ENCODE measurements around the gene TEX22.

TEX22 gene

DNA sequence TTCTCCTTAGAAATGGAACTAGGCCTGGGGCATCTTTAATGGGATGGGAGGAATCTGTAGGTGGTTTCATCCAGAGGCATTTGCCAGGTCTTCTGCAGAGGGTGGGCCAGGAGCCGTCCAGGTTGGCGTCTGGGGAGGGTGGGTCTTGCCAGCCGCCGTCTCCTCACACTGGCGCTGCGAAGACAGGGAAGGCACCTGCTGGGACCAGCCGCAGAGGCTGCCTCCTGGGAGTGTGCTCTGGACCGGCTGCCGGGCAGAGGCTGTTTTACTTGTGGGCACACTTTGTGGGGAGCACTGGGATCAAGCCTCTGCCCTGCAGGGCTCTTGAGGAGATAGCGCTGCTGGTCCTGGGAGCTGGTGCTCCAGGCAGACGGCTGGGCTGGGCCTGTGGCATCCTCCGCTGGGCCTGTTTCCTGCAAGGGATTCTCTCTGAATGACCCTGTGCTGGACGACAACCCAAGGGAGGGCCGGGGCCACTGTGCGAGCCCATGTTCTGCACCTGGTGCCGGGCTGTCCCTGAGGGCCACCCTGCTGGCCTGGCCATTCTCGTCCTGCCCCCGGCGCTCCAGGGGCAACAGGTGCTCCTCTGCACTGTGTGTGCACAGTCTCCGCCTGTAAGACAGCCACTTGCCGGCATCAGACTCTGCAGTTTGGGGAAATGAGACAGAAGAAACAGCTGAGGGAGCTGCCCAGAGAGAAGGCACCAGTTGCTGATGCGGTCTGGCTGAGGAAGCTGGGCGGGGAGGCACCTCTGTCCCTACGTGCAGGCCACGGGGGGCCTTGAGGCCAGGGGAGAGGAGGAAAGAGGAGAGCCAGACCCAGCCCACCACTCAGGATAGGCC is 10.0 kb upstream of the TEX22 start:
- Mint-ChIP-seq H3K27me3 (ENCODE audit: low read depth, poor library complexity) (no peaks in the 10 kb centered on the region), H3K4me1 (peaks cover 5% of the 10 kb centered on the region), H3K9me3 (no peaks in the 10 kb centered on the region), H3K4me3 (no peak overlapping the region), H3K27ac (no peak overlapping the region), H3K36me3 (ENCODE audit: low read depth) (peaks cover 5% of the 10 kb centered on the region)
- TF ChIP-seq, protein P1, sequence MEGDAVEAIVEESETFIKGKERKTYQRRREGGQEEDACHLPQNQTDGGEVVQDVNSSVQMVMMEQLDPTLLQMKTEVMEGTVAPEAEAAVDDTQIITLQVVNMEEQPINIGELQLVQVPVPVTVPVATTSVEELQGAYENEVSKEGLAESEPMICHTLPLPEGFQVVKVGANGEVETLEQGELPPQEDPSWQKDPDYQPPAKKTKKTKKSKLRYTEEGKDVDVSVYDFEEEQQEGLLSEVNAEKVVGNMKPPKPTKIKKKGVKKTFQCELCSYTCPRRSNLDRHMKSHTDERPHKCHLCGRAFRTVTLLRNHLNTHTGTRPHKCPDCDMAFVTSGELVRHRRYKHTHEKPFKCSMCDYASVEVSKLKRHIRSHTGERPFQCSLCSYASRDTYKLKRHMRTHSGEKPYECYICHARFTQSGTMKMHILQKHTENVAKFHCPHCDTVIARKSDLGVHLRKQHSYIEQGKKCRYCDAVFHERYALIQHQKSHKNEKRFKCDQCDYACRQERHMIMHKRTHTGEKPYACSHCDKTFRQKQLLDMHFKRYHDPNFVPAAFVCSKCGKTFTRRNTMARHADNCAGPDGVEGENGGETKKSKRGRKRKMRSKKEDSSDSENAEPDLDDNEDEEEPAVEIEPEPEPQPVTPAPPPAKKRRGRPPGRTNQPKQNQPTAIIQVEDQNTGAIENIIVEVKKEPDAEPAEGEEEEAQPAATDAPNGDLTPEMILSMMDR (IDR thresholded peaks at IDR 0.05): no peak
- DNase-seq: no peak

DNA sequence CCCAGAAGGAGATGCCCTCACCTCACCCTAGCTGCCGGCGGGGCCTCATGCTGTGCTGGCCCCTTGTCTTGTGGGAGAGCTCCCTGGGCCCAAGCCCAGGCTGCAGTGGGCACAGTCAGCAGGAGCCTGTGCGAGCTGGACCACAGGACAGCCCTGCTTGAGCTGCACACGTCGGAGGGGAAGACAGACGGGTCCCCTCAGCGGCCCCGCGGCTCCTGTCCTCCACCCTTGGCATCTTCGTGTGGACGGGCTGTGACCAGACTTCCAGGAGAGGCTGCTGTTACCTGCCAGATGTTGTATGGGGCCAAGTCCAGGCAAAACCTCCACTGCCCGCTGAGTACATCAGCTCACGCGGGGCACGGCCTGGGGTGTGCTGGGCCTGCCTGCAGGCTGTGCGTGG is 9.4 kb upstream of the TEX22 start:
- H3K27me3 Mint-ChIP-seq (ENCODE audit: low read depth, poor library complexity): no peaks in the 10 kb centered on the region
- peaks cover 5% of the 10 kb centered on the region for H3K4me1 Mint-ChIP-seq
- TF ChIP-seq, protein P1 (IDR thresholded peaks at IDR 0.05): no peak
- no peak overlapping the region for H3K27ac Mint-ChIP-seq
- no peak for DNase-seq
- H3K36me3 Mint-ChIP-seq (ENCODE audit: low read depth): no peaks in the 10 kb centered on the region
- H3K4me3 Mint-ChIP-seq: no peak overlapping the region
- no peaks in the 10 kb centered on the region for H3K9me3 Mint-ChIP-seq

DNA sequence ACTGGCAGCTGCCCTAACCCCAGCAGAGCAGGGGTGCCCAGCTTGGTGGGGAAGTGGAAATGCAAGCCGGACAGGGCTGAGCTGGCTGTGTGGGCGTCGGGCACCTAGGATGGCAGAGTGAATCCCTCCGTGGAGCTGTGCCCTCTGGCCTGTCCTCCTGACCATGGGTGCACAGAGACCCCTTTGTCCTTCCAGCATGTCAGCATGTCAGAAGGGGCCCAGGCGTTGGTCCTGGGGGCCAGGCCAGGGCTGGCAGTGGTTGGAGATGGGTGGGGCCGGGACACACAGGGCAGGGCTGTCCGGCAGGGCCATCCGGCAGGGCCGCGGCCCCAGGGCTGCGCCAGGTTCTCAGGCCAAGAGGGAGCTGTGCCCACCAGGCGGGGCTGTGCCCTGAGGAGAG is 8.8 kb upstream of the TEX22 start:
- TF ChIP-seq, protein P1 (IDR thresholded peaks at IDR 0.05): no peak
- no peak for DNase-seq
- peaks cover 7% of the 10 kb centered on the region for H3K4me1 Mint-ChIP-seq
- no peak overlapping the region for H3K27ac Mint-ChIP-seq
- H3K27me3 Mint-ChIP-seq (ENCODE audit: low read depth, poor library complexity): no peaks in the 10 kb centered on the region
- H3K36me3 Mint-ChIP-seq (ENCODE audit: low read depth): no peaks in the 10 kb centered on the region
- no peaks in the 10 kb centered on the region for H3K9me3 Mint-ChIP-seq
- no peak overlapping the region for H3K4me3 Mint-ChIP-seq

DNA sequence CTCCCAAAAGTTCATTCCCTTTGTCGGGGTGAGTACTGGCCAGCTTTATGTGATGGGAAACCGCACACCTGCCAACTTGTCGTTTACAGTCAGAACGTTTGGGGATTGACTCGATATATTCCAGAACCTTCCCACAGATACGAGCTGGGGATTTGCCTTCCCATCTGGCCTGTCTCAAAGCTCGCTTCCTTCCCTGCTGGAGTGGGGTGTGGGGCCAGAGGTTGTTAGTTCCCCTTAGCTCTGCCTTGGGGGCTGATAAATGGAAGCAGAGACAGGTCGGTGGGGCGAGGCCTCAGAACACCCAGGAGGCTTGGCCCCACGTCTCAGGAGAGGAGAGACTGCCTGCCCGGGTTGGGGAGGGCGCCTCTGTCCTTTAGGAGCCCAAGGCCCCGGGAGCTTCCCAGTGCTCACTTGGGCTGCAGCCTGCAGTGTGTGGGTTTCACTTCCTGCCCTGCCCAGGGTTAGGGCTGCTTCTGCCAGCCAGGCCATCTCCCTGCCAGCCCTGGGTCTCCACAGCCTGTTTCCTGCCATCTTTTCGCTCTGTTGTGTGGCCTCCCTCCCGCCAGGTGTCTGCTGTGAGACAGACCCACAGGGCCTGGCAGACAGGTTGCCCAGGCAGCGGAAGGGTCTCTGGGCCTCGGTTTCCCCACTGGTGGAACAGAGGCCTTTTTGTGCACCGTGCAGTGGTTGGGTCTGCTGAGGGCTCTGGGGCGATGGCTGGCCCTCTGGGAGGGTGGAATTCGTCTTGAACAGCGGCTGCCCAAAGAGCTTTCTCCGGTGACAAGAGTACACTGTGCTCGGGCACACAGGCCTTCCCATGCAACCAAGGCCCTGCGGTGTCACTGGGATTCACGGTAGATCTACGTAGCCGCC is 8.1 kb upstream of the TEX22 start:
- Mint-ChIP-seq H3K4me1 (peaks cover 10% of the 10 kb centered on the region), H3K27ac (no peak overlapping the region), H3K4me3 (no peak overlapping the region), H3K27me3 (ENCODE audit: low read depth, poor library complexity) (no peaks in the 10 kb centered on the region), H3K36me3 (ENCODE audit: low read depth) (no peaks in the 10 kb centered on the region), H3K9me3 (no peaks in the 10 kb centered on the region)
- TF ChIP-seq, protein P1 (IDR thresholded peaks at IDR 0.05): no peak
- DNase-seq: no peak

DNA sequence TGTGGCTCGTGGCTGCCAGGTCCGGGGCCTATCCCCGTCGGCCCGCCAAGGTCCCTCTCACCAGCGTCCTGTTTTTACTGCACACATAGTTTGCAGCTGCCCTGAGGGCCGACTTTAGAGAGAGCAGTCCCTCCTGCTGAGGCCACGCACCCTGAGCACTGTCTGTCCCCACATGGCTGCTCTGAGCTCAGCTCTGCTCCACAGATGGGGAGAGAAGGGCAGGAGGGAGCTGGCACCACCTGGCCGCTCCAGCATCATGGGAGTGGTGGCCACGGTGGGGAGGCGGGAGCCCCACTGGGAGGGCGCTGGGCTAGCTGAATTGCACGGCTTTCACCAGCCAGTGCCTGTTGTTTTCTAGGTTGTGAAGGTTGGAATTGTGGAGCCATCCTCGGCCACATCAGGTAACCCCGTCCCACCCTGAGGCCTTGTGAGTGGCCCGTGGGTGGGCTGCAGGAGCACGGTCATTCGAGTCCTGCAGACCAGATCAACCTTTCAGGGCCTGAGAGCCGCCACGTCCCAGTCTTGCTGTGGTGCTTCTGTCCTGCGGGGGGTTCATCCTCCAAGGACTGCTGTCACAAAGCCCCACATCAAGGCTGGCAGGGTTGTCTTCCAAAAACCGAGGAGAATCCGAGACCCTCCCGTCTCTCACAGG is 7.4 kb upstream of the TEX22 start:
- no peak for DNase-seq
- Mint-ChIP-seq H3K4me1 (peaks cover 10% of the 10 kb centered on the region), H3K27me3 (ENCODE audit: low read depth, poor library complexity) (no peaks in the 10 kb centered on the region), H3K9me3 (no peaks in the 10 kb centered on the region), H3K36me3 (ENCODE audit: low read depth) (no peaks in the 10 kb centered on the region), H3K27ac (no peak overlapping the region), H3K4me3 (no peak overlapping the region)
- TF ChIP-seq, protein P1 (IDR thresholded peaks at IDR 0.05): no peak

All from nephron progenitor cell (in vitro differentiated cells).